Central memory CD8-positive, alpha-beta T cell (primary cell): ENCODE data around the gene MEGF9.
"Not testable (repeated sequence)": the region's sequence is repeated elsewhere in the genome, so short reads cannot be mapped to it uniquely, and the experiment has no call there.

Experiments
- ATAC-seq: fragments of 150-1000 bp; cut with Tn5 transposase; replicated peaks from 2 replicates; pipeline ENCODE4 v1.10.0; 2022; ENCODE audit warnings: mild to moderate bottlenecking, moderate FRiP score, moderate number of reproducible peaks; ENCODE audit not compliant: poor library complexity, severe bottlenecking; ENCODE audit errors: extremely low read depth
- DNase-seq, 2 donors: peaks; one replicate each; pipeline ENCODE4 v3.0.0; 2021; ENCODE audit warnings: low spot score in 2 of 2
- H3K27ac Mint-ChIP-seq: one replicate; pipeline ENCODE4 v1.8.0; 2022; ENCODE audit warnings: low read depth, mild to moderate bottlenecking, moderate library complexity, mixed read lengths
- H3K27me3 Mint-ChIP-seq: one replicate; pipeline ENCODE4 v1.8.0; 2022; ENCODE audit warnings: mixed read lengths
- H3K36me3 Mint-ChIP-seq: one replicate; pipeline ENCODE4 v1.8.0; 2022; ENCODE audit warnings: mild to moderate bottlenecking, moderate library complexity, mixed read lengths; ENCODE audit not compliant: insufficient read depth
- H3K4me1 Mint-ChIP-seq: one replicate; pipeline ENCODE4 v1.8.0; 2022; ENCODE audit warnings: mixed read lengths
- H3K4me3 Mint-ChIP-seq: one replicate; pipeline ENCODE4 v1.8.0; 2022; ENCODE audit warnings: mild to moderate bottlenecking, moderate library complexity, mixed read lengths
- H3K9me3 Mint-ChIP-seq: one replicate; pipeline ENCODE4 v1.8.0; 2022; ENCODE audit warnings: mixed read lengths

Gene MEGF9

DNA sequence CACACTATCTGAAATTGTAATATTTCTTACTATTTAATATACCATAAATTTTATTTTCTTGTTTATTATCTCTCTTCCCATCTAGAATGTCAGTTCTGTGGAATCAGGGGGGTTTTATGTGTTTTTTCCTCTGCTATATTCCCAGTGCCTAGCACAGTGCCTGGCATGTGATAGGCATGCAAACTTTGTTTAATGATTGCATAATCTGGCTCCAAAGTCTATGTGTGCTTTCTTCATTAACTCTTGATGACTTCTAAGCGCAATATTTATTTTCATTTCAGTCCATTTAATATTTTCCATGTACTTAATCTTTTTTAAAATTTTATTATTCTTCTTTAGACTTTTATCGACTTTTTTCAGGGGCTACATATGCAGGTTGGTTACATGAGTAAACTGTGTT, 73.9 kb downstream of the MEGF9 start:
- ATAC-seq (no peak), DNase-seq (no peak)
- H3K9me3 Mint-ChIP-seq, result peaks cover 5% of the 10 kb centered on the region
- H3K27me3 Mint-ChIP-seq, result no peaks in the 10 kb centered on the region
- no peaks in the 10 kb centered on the region for H3K4me1 Mint-ChIP-seq
- no peak overlapping the region for H3K27ac Mint-ChIP-seq
- H3K4me3 Mint-ChIP-seq, result no peak overlapping the region
- peaks cover 3% of the 10 kb centered on the region for H3K36me3 Mint-ChIP-seq

DNA sequence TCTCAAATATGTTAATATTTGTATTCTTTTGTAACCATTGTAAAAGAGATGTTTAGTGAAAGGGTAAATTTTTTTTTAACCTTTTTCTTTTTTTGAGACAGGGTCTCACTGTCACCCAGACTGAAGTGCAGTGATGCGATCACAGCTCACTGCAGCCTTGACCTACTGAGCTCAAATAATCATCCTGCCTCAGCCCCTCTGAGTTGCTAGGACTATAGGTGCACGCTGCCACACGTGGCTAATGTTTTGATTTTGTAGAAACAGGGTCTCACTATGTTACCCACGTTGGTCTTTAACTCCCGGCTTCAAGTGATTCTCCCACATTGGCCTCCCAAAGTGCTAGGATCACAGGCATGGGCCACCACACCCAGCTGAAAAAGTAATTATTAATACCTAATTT, 76.4 kb downstream of the MEGF9 start:
- DNase-seq (no peak), ATAC-seq (no peak)
- Mint-ChIP-seq H3K9me3 (peaks cover 5% of the 10 kb centered on the region), H3K4me3 (no peak overlapping the region), H3K27ac (no peak overlapping the region), H3K4me1 (no peaks in the 10 kb centered on the region), H3K36me3 (peaks cover 5% of the 10 kb centered on the region), H3K27me3 (no peaks in the 10 kb centered on the region)

DNA sequence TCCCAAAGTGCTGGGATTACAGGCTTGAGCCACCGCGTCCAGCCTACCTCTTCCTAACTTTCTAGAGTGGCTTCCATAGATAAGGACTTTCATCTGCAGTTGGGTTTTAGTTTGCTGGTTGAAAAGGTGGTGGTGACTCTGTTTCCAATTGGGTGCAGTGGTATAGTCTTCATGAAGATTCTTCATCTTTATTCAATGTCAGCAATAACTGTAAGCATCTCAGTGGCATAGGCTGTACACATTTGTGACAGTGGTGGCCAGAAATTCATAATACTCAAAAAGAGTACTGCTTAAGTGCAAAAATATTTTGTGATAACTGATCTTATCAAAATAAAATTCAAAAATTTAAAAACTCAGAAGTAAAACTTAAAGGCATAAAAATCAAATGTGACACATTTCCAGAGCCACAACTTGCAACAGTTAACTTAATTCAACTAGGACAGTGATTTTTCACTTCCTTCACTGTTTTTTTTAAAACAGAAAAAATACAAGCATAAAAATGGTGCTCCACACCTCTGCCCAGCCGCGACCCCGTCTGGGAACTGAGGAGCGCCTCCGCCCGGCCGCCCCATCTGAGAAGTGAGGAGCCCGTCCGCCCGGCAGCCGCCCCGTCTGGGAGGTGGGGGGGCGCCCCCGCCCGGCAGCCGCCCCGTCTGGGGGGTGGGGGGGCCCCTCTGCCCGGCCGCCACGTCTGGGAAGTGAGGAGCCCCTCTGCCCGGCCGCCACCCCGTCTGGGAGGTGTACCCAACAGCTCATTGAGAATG, 77.9 kb downstream of the MEGF9 start:
- H3K4me3 Mint-ChIP-seq, result no peak overlapping the region
- H3K9me3 Mint-ChIP-seq, result peaks cover 5% of the 10 kb centered on the region
- no peak for ATAC-seq
- H3K36me3 Mint-ChIP-seq, result peaks cover 5% of the 10 kb centered on the region
- DNase-seq, result no peak
- H3K27me3 Mint-ChIP-seq, result no peaks in the 10 kb centered on the region
- H3K27ac Mint-ChIP-seq, result no peak overlapping the region
- H3K4me1 Mint-ChIP-seq, result no peaks in the 10 kb centered on the region

DNA sequence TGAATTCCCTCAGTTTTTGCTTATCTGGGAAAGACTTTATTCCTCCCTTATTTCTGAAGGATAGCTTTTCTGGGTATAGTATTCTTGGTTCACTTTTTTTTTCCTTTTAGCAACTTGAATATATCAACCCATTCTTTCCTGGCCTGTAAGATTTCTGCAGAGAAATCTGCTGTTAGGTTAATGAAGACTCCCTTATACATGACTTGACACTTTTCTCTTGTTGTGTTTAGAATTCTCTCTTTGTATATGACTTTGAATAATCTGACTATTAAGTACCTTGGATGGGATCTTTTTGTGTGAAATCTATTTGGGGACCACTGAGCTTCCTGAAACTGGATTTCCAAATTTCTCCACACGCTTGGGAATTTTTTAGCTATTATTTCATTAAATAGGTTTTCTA, 79.3 kb downstream of the MEGF9 start:
- no peak for ATAC-seq
- Mint-ChIP-seq H3K4me1 (no peaks in the 10 kb centered on the region), H3K27ac (no peak overlapping the region), H3K27me3 (no peaks in the 10 kb centered on the region), H3K9me3 (peaks cover 5% of the 10 kb centered on the region), H3K36me3 (peaks cover 5% of the 10 kb centered on the region), H3K4me3 (no peak overlapping the region)
- DNase-seq, result no peak

DNA sequence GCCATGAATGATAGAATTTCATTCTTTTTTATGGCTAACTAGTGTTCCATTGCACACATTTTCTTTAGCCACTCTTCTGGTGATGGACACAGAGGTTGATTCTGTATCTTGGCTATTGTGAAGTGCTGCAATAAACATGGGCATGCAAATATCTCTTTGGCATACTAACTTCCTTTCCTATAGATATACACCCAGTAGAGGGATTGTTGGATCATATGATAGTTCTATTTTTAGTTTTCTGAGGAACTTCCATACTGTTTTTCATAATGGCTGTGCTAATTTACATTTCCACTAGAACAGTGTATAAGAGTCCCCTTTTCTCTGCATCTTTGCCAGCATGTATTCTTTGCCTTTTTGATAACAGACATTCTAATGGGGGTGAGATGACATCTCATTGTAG, 83.9 kb downstream of the MEGF9 start:
- Mint-ChIP-seq H3K9me3 (no peaks in the 10 kb centered on the region), H3K4me1 (no peaks in the 10 kb centered on the region), H3K27me3 (no peaks in the 10 kb centered on the region), H3K36me3 (peaks cover 3% of the 10 kb centered on the region), H3K4me3 (no peak overlapping the region), H3K27ac (no peak overlapping the region)
- DNase-seq (no peak), ATAC-seq (no peak)

DNA sequence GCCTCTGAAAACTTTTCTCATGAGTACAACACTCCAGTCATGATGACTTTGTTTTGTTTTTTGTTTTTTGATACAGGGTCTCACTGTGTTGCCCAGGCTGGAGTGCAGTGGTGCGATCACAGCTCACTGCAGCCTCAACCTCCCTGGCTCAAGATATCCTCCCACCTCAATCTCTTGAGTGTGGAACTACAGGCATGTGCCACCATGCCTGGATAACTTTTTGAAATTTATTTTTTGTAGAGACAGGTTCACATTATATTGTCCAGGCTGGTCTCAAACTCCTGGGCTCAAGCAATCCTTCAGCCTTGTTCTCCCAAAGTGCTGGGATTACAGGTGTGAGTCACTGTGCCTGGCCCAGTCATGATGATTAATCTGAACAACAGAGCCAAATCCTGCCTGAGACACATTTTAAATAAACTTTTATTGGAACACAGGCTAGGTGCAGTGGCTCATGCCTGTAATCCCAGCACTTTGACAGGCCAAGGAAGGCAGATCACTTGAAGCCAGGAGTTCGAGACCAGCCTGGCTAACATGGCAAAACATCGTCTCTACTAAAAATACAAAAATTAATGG, 85.3 kb downstream of the MEGF9 start:
- not testable (repeated sequence) for H3K36me3 Mint-ChIP-seq, H3K27ac Mint-ChIP-seq, H3K4me3 Mint-ChIP-seq, ATAC-seq, H3K27me3 Mint-ChIP-seq, DNase-seq, H3K9me3 Mint-ChIP-seq, H3K4me1 Mint-ChIP-seq

DNA sequence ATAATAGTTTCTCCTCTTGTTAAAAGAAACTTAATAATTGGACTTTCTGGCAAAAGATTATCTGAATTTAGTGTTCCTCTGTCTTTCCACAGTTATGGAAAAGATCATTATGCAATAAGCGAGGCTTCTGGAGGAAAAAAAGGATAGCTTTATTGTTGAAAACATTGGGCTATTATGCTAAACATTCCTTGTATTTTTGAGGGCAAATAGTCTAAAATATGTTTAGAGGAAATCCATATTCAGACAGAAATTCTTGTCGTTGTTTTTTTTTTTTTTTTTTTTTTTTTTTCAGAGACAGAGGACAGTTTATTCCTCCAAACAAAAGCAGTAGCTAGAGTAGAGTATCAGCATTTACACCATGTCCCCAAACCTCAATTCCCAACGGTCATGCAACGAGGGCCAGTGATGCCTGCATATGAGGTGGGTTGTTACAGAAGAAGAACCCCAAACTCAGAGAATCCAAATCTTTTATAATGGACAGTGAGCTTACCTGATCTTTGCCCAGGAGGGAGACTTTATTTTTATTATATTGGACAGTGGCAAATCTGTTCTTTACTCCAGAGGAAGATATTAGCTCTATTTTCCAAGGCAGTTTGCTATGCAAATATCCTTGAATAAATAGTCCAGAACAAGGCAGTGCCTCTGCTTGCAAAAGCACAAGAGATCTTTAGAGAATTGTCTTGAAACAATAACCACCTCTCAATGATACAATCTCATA, 85.9 kb downstream of the MEGF9 start:
- Mint-ChIP-seq H3K4me3 (no peak overlapping the region), H3K27me3 (no peaks in the 10 kb centered on the region), H3K4me1 (peaks cover 5% of the 10 kb centered on the region), H3K9me3 (no peaks in the 10 kb centered on the region), H3K27ac (no peak overlapping the region), H3K36me3 (no peaks in the 10 kb centered on the region)
- DNase-seq, result no peak
- no peak for ATAC-seq

DNA sequence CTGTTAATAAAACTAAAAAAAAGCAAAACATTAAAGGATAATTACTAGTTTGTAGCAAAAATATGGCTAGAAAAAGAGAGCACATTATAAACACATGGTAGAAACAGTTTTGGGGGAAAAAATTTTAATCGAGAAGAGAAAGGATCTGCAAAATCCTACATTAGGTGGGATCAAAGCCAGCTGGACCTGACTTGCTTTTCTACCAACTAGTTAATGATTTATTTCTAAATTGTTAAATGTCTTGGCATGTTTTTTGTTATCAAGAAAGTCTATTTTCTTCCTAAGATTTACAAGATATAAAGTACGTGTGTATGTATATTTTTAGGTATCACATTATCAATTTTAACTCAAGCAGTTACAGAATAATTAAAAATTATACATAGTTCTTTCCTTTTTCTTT, 87.2 kb downstream of the MEGF9 start:
- no peak for DNase-seq
- ATAC-seq, result no peak
- Mint-ChIP-seq H3K27ac (no peak overlapping the region), H3K4me3 (no peak overlapping the region), H3K36me3 (peaks cover 2% of the 10 kb centered on the region), H3K9me3 (no peaks in the 10 kb centered on the region), H3K27me3 (no peaks in the 10 kb centered on the region), H3K4me1 (peaks cover 5% of the 10 kb centered on the region)

DNA sequence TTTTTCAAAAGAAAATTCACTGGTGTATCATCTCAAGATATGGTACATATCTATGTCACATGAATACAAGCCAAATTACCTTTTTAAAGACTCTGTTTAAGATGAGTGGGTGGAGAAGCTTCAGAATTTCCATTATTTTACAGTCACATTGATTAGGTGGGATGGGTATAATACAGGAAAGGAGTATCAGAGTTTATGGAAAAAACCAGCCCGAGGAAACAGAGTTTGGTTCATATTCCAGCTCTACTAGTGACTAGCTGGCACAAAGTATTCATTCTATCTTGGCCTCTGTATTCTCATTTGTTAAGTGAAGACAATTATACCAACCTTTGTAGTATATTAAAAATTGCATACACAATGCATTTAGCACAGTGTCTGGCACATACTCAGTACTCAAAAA, 87.8 kb downstream of the MEGF9 start:
- Mint-ChIP-seq H3K27me3 (no peaks in the 10 kb centered on the region), H3K4me1 (peaks cover 5% of the 10 kb centered on the region), H3K36me3 (peaks cover 5% of the 10 kb centered on the region), H3K4me3 (no peak overlapping the region), H3K9me3 (no peaks in the 10 kb centered on the region), H3K27ac (no peak overlapping the region)
- DNase-seq (no peak), ATAC-seq (no peak)

DNA sequence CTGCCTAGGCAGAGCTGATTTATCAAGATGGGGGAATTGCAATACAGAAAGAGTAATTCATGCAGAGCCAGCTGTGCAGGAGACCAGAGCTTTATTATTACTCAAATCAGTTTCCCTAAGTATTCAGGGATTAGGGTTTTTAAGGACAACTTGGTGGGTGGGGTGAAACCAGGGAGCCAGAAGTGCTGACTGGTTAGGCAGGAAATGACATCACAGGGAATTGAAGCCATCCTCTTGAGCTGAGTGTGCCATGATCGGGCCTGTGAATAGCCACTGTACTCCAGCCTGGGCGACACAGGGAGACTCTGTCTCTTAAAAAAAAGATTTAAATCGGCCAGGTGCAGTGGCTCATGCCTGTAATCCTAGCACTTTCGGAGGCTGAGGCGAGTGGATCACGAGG, 89.0 kb downstream of the MEGF9 start:
- Mint-ChIP-seq H3K27ac (no peak overlapping the region), H3K4me3 (no peak overlapping the region), H3K36me3 (peaks cover 8% of the 10 kb centered on the region), H3K4me1 (peaks cover 5% of the 10 kb centered on the region), H3K9me3 (no peaks in the 10 kb centered on the region), H3K27me3 (no peaks in the 10 kb centered on the region)
- DNase-seq (no peak), ATAC-seq (no peak)

DNA sequence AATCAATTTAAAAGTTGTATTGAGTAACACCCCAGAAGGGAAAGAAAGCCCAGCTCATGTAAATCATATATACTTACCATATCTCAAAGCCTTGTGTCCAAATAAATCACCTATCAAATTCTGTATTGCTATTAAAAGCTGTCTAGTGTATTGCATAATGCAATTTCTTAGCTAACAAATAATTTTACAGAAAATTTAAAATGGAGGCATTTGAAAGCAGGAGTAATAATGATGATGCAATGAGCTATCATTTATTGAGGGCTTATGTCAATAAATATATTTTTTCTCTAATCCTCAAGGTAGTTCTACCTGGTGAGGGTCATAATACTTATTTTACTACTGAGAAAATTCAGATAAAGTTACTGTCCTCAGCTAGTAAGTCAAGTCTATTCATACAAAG, 91.5 kb downstream of the MEGF9 start:
- ATAC-seq (no peak), DNase-seq (no peak)
- Mint-ChIP-seq H3K36me3 (peaks cover 15% of the 10 kb centered on the region), H3K27ac (no peak overlapping the region), H3K27me3 (no peaks in the 10 kb centered on the region), H3K4me1 (peaks cover 5% of the 10 kb centered on the region), H3K9me3 (no peaks in the 10 kb centered on the region), H3K4me3 (no peak overlapping the region)

DNA sequence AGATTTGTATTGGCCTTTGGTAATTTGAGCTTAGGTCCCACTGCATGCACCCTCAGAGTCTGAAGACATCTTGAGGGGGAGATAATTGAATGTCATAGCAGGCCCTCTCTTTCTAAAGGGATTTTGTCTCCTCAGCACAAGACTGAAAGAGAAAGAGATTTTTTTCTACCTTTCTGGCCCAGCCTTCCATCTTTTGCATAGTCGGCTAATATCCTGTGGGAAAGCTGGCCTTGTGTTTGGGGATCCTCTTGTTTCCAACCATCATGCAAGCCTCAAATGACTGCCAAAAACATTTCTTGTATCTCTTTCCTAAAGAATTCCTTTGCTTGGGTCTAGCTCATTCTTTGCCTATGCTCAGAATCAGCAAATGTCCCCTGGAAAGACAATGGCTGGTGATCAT, 92.3 kb downstream of the MEGF9 start:
- no peak for DNase-seq
- Mint-ChIP-seq H3K4me3 (no peak overlapping the region), H3K36me3 (peaks cover 15% of the 10 kb centered on the region), H3K27me3 (no peaks in the 10 kb centered on the region), H3K27ac (no peak overlapping the region), H3K9me3 (no peaks in the 10 kb centered on the region), H3K4me1 (peaks cover 5% of the 10 kb centered on the region)
- ATAC-seq, result no peak
